WTC11 (cell line): ENCODE measurements around the gene FOXO3. TPM values are rescaled to one million over a fixed set of nuclear protein-coding genes. Genes with fewer than 3 reads are reported as not detected.

Source experiments
- ATAC-seq: fragments of 200-7000 bp; cut with Tn5 transposase; 2 replicates; pipeline ENCODE4 v1.10.0; 2021; ENCODE audit warnings: mild to moderate bottlenecking, moderate library complexity
- CTCF ChIA-PET: fragments of 300-600 bp; sonication (Branson Sonifier 250); formaldehyde crosslinking; loops from one replicate; lab custom pipeline; 2021; ENCODE audit warnings: antibody characterized with exemption; lab: Charles Lee
- POLR2A ChIA-PET: fragments of 350-600 bp; sonication (Branson Sonifier 250); formaldehyde crosslinking; loops from one replicate; lab custom pipeline; 2021; ENCODE audit warnings: antibody characterized with exemption; lab: Charles Lee
- DNase-seq: peaks from one replicate; pipeline ENCODE4 v3.0.0; 2021; ENCODE audit warnings: low spot score
- H3K27ac Mint-ChIP-seq: 2 replicates; pipeline ENCODE4 v1.8.0; 2021; ENCODE audit warnings: mixed read lengths
- H3K27me3 Mint-ChIP-seq: 2 replicates; pipeline ENCODE4 v1.8.0; 2021; ENCODE audit warnings: low read depth, mild to moderate bottlenecking, moderate library complexity, mixed read lengths
- H3K36me3 Mint-ChIP-seq: 2 replicates; pipeline ENCODE4 v1.8.0; 2021; ENCODE audit warnings: mixed read lengths
- H3K4me1 Mint-ChIP-seq: 2 replicates; pipeline ENCODE4 v1.8.0; 2022; ENCODE audit warnings: mixed read lengths
- H3K4me3 Mint-ChIP-seq: 2 replicates; pipeline ENCODE4 v1.8.0; 2021; ENCODE audit warnings: mild to moderate bottlenecking, moderate library complexity, mixed read lengths
- H3K9me3 Mint-ChIP-seq: 2 replicates; pipeline ENCODE4 v1.8.0; 2021; ENCODE audit warnings: mixed read lengths
- EMX1 ChIP-seq: fragments of 250-450 bp; sonication (Bioruptor Pico); IDR thresholded peaks from 2 replicates; pipeline ENCODE4 v1.8.0; 2021; ENCODE audit warnings: mild to moderate bottlenecking
- FOXJ3 ChIP-seq: sonication (generic); formaldehyde crosslinking; IDR thresholded peaks from 2 replicates; pipeline ENCODE4 v1.9.0; 2021; ENCODE audit warnings: missing genetic modification reagents, mild to moderate bottlenecking, borderline replicate concordance
- JUN ChIP-seq: sonication (generic); formaldehyde crosslinking; IDR thresholded peaks from 2 replicates; pipeline ENCODE4 v1.8.0; 2023; ENCODE audit warnings: mild to moderate bottlenecking, missing genetic modification reagents
- OVOL2 ChIP-seq: fragments of 250-450 bp; sonication (Bioruptor Pico); IDR thresholded peaks from 2 replicates; pipeline ENCODE4 v1.9.0; 2021; ENCODE audit warnings: mild to moderate bottlenecking, borderline replicate concordance
- RORB ChIP-seq: fragments of 250-450 bp; sonication (Bioruptor Pico); IDR thresholded peaks from 2 replicates; pipeline ENCODE4 v1.9.0; 2021; ENCODE audit warnings: mild to moderate bottlenecking
- SMAD4 ChIP-seq: sonication (generic); formaldehyde crosslinking; IDR thresholded peaks from 2 replicates; pipeline ENCODE4 v1.8.0; 2022; ENCODE audit warnings: mild to moderate bottlenecking, missing genetic modification reagents
- TEAD4 ChIP-seq: sonication (generic); formaldehyde crosslinking; IDR thresholded peaks from 2 replicates; pipeline ENCODE4 v1.8.0; 2022; ENCODE audit warnings: mild to moderate bottlenecking, missing genetic modification reagents
- TP53 ChIP-seq: sonication (generic); formaldehyde crosslinking; IDR thresholded peaks from 2 replicates; pipeline ENCODE4 v1.8.1; 2023; ENCODE audit warnings: mild to moderate bottlenecking, missing genetic modification reagents
- ZBTB21 ChIP-seq: sonication (generic); formaldehyde crosslinking; IDR thresholded peaks from 2 replicates; pipeline ENCODE4 v1.8.1; 2023; ENCODE audit warnings: mild to moderate bottlenecking, missing genetic modification reagents, borderline replicate concordance
- ZNF121 ChIP-seq: sonication (generic); formaldehyde crosslinking; IDR thresholded peaks from 2 replicates; pipeline ENCODE4 v1.8.0; 2023; ENCODE audit warnings: missing genetic modification reagents
- ZNF263 ChIP-seq: sonication (generic); formaldehyde crosslinking; IDR thresholded peaks from 2 replicates; pipeline ENCODE4 v1.8.1; 2022; ENCODE audit warnings: low read depth, mild to moderate bottlenecking, moderate library complexity, missing genetic modification reagents
- ZNF396 ChIP-seq: fragments of 250-450 bp; sonication (Bioruptor Pico); IDR thresholded peaks from 2 replicates; pipeline ENCODE4 v1.8.0; 2021; ENCODE audit warnings: mild to moderate bottlenecking, moderate library complexity, borderline replicate concordance
- ZNF416 ChIP-seq: fragments of 250-450 bp; sonication (Bioruptor Pico); IDR thresholded peaks from 2 replicates; pipeline ENCODE4 v1.9.0; 2021; ENCODE audit warnings: mild to moderate bottlenecking, inconsistent platforms
- total RNA-seq: library from RNA; stranded (reverse); gene quantifications from 3 replicates; pipeline ENCODE4 v1.2.3, GENCODE V29; 2021
- TF ChIP-seq, protein P1 (sequence below): sonication (generic); formaldehyde crosslinking; IDR thresholded peaks from 2 replicates; pipeline ENCODE4 v1.8.0; 2023; ENCODE audit warnings: missing genetic modification reagents, mild to moderate bottlenecking, borderline replicate concordance
- TF ChIP-seq, protein P2 (sequence below): sonication (generic); formaldehyde crosslinking; IDR thresholded peaks from 2 replicates; pipeline ENCODE4 v1.8.0; 2022; ENCODE audit warnings: mild to moderate bottlenecking, missing genetic modification reagents
- TF ChIP-seq, protein P3 (sequence below): sonication (generic); formaldehyde crosslinking; IDR thresholded peaks from 2 replicates; pipeline ENCODE4 v1.8.1; 2022; ENCODE audit warnings: missing genetic modification reagents, borderline replicate concordance
- TF ChIP-seq, protein P4 (sequence below): sonication (generic); formaldehyde crosslinking; IDR thresholded peaks from 2 replicates; pipeline ENCODE4 v1.8.1; 2023; ENCODE audit warnings: mild to moderate bottlenecking, missing genetic modification reagents, borderline replicate concordance
- TF ChIP-seq, protein P5 (sequence below): fragments of 250-450 bp; sonication (Bioruptor Pico); IDR thresholded peaks from 2 replicates; pipeline ENCODE4 v1.8.0; 2021; ENCODE audit warnings: mild to moderate bottlenecking
- TF ChIP-seq, protein P6 (sequence below): sonication (generic); formaldehyde crosslinking; IDR thresholded peaks from 2 replicates; pipeline ENCODE4 v1.8.1; 2022; ENCODE audit warnings: mild to moderate bottlenecking, moderate library complexity, missing genetic modification reagents

FOXO3 gene
- total RNA-seq, 1 experiment from 2014 or later, result 15.6 TPM

DNA sequence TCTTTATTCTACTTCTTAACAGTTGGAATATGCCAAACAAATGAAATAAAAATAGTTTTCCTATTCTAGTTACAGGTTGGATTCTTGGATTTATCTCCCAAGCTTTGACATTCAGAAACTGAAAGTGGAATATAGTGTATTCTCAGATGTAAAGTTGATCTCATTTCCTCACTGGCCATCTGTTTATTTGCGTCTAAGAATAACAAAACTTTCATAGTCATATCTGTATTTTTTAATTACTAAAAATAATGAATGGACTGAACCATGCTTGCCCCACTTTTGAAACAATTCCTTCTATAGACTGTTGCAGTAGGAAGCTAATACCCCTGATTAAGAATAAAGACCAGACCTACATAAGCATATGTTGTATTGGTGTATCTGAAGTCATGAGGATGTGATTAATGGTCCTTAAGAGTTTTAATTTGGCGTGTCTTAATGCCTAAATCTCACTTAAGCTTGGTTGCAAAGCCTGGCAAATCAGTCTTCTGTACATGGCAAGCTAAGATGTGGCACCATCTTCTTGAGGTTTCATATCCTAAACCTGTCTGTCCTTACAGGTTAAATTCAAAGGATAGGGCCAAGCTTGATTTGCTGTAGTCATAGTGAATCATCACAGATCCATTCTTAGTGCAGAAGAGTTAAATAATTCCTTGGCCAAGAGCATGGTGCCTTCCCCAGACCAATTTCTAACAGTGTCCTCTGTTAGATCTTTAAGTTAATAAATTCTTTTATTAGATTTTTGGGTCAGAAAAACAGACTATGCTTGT, 58.9 kb downstream of the FOXO3 start:
- Mint-ChIP-seq H3K9me3 (no peaks in the 10 kb centered on the region), H3K36me3 (no peaks in the 10 kb centered on the region), H3K4me3 (no peak overlapping the region), H3K27me3 (no peaks in the 10 kb centered on the region), H3K27ac (no peak overlapping the region), H3K4me1 (peaks cover 24% of the 10 kb centered on the region)
- ChIA-PET CTCF (no interaction called here), POLR2A (no interaction called here)
- DNase-seq (no peak), ATAC-seq (no peak)
- TF ChIP-seq EMX1, result no peak
- TF ChIP-seq TP53 (CRISPR knock-in tag), result no peak
- no peak for TF ChIP-seq SMAD4 (CRISPR knock-in tag)
- no peak for TF ChIP-seq TEAD4
- TF ChIP-seq, protein P1, sequence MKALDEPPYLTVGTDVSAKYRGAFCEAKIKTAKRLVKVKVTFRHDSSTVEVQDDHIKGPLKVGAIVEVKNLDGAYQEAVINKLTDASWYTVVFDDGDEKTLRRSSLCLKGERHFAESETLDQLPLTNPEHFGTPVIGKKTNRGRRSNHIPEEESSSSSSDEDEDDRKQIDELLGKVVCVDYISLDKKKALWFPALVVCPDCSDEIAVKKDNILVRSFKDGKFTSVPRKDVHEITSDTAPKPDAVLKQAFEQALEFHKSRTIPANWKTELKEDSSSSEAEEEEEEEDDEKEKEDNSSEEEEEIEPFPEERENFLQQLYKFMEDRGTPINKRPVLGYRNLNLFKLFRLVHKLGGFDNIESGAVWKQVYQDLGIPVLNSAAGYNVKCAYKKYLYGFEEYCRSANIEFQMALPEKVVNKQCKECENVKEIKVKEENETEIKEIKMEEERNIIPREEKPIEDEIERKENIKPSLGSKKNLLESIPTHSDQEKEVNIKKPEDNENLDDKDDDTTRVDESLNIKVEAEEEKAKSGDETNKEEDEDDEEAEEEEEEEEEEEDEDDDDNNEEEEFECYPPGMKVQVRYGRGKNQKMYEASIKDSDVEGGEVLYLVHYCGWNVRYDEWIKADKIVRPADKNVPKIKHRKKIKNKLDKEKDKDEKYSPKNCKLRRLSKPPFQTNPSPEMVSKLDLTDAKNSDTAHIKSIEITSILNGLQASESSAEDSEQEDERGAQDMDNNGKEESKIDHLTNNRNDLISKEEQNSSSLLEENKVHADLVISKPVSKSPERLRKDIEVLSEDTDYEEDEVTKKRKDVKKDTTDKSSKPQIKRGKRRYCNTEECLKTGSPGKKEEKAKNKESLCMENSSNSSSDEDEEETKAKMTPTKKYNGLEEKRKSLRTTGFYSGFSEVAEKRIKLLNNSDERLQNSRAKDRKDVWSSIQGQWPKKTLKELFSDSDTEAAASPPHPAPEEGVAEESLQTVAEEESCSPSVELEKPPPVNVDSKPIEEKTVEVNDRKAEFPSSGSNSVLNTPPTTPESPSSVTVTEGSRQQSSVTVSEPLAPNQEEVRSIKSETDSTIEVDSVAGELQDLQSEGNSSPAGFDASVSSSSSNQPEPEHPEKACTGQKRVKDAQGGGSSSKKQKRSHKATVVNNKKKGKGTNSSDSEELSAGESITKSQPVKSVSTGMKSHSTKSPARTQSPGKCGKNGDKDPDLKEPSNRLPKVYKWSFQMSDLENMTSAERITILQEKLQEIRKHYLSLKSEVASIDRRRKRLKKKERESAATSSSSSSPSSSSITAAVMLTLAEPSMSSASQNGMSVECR (CRISPR knock-in tag), result no peak
- no peak for TF ChIP-seq ZNF396 (CRISPR knock-in tag)
- no peak for TF ChIP-seq ZNF416 (CRISPR knock-in tag)
- TF ChIP-seq ZNF121, result no peak
- TF ChIP-seq OVOL2 (CRISPR knock-in tag), result no peak
- TF ChIP-seq, protein P2, sequence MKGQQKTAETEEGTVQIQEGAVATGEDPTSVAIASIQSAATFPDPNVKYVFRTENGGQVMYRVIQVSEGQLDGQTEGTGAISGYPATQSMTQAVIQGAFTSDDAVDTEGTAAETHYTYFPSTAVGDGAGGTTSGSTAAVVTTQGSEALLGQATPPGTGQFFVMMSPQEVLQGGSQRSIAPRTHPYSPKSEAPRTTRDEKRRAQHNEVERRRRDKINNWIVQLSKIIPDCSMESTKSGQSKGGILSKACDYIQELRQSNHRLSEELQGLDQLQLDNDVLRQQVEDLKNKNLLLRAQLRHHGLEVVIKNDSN, result no peak
- TF ChIP-seq JUN, result no peak
- TF ChIP-seq, protein P3, sequence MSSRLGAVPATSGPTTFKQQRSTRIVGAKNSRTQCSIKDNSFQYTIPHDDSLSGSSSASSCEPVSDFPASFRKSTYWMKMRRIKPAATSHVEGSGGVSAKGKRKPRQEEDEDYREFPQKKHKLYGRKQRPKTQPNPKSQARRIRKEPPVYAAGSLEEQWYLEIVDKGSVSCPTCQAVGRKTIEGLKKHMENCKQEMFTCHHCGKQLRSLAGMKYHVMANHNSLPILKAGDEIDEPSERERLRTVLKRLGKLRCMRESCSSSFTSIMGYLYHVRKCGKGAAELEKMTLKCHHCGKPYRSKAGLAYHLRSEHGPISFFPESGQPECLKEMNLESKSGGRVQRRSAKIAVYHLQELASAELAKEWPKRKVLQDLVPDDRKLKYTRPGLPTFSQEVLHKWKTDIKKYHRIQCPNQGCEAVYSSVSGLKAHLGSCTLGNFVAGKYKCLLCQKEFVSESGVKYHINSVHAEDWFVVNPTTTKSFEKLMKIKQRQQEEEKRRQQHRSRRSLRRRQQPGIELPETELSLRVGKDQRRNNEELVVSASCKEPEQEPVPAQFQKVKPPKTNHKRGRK (CRISPR knock-in tag), result no peak
- TF ChIP-seq FOXJ3 (CRISPR knock-in tag), result no peak
- TF ChIP-seq, protein P4, sequence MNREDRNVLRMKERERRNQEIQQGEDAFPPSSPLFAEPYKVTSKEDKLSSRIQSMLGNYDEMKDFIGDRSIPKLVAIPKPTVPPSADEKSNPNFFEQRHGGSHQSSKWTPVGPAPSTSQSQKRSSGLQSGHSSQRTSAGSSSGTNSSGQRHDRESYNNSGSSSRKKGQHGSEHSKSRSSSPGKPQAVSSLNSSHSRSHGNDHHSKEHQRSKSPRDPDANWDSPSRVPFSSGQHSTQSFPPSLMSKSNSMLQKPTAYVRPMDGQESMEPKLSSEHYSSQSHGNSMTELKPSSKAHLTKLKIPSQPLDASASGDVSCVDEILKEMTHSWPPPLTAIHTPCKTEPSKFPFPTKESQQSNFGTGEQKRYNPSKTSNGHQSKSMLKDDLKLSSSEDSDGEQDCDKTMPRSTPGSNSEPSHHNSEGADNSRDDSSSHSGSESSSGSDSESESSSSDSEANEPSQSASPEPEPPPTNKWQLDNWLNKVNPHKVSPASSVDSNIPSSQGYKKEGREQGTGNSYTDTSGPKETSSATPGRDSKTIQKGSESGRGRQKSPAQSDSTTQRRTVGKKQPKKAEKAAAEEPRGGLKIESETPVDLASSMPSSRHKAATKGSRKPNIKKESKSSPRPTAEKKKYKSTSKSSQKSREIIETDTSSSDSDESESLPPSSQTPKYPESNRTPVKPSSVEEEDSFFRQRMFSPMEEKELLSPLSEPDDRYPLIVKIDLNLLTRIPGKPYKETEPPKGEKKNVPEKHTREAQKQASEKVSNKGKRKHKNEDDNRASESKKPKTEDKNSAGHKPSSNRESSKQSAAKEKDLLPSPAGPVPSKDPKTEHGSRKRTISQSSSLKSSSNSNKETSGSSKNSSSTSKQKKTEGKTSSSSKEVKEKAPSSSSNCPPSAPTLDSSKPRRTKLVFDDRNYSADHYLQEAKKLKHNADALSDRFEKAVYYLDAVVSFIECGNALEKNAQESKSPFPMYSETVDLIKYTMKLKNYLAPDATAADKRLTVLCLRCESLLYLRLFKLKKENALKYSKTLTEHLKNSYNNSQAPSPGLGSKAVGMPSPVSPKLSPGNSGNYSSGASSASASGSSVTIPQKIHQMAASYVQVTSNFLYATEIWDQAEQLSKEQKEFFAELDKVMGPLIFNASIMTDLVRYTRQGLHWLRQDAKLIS (CRISPR knock-in tag), result no peak
- TF ChIP-seq, protein P5, sequence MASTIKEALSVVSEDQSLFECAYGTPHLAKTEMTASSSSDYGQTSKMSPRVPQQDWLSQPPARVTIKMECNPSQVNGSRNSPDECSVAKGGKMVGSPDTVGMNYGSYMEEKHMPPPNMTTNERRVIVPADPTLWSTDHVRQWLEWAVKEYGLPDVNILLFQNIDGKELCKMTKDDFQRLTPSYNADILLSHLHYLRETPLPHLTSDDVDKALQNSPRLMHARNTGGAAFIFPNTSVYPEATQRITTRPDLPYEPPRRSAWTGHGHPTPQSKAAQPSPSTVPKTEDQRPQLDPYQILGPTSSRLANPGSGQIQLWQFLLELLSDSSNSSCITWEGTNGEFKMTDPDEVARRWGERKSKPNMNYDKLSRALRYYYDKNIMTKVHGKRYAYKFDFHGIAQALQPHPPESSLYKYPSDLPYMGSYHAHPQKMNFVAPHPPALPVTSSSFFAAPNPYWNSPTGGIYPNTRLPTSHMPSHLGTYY, result no peak
- no peak for TF ChIP-seq RORB (CRISPR knock-in tag)
- TF ChIP-seq ZBTB21, result no peak
- TF ChIP-seq ZNF263 (CRISPR knock-in tag), result no peak
- TF ChIP-seq, protein P6, sequence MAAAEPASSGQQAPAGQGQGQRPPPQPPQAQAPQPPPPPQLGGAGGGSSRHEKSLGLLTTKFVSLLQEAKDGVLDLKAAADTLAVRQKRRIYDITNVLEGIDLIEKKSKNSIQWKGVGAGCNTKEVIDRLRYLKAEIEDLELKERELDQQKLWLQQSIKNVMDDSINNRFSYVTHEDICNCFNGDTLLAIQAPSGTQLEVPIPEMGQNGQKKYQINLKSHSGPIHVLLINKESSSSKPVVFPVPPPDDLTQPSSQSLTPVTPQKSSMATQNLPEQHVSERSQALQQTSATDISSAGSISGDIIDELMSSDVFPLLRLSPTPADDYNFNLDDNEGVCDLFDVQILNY (CRISPR knock-in tag), result no peak
